SK-N-SH treated with all-trans-retinoic acid at 6 μM for 48 hours (cell line): ENCODE data around the gene PUS7.

Experiments used
- ATAC-seq: fragments of 200-7000 bp; cut with Tn5 transposase; 3 replicates; pipeline ENCODE4 v1.9.1; 2020; ENCODE audit warnings: mild to moderate bottlenecking, moderate library complexity
- ARNTL ChIP-seq: fragments of 450-650 bp; formaldehyde crosslinking; IDR thresholded peaks from 2 replicates; pipeline ENCODE4 v1.5.0; 2020; ENCODE audit warnings: low read depth, mild to moderate bottlenecking, moderate library complexity, borderline replicate concordance
- BACH2 ChIP-seq: fragments of 250-450 bp; sonication (Bioruptor Pico); IDR thresholded peaks from 2 replicates; pipeline ENCODE4 v1.9.0; 2021; ENCODE audit warnings: mild to moderate bottlenecking, borderline replicate concordance
- CREB5 ChIP-seq: fragments of 250-450 bp; sonication (Bioruptor Pico); IDR thresholded peaks from 2 replicates; pipeline ENCODE4 v1.5.1; 2020; ENCODE audit warnings: low read depth, mild to moderate bottlenecking, moderate library complexity
- CSDC2 ChIP-seq: fragments of 250-450 bp; sonication (Bioruptor Pico); IDR thresholded peaks from 2 replicates; pipeline ENCODE4 v1.5.0; 2020; ENCODE audit warnings: mild to moderate bottlenecking, moderate library complexity
- CSRNP3 ChIP-seq: fragments of 250-450 bp; sonication (Bioruptor Pico); IDR thresholded peaks from 2 replicates; pipeline ENCODE4 v1.5.1; 2021; ENCODE audit warnings: mild to moderate bottlenecking, moderate library complexity
- ESRRG ChIP-seq: fragments of 250-450 bp; sonication (Bioruptor Pico); IDR thresholded peaks from 2 replicates; pipeline ENCODE4 v1.6.1; 2021; ENCODE audit warnings: mild to moderate bottlenecking
- GLIS3 ChIP-seq: fragments of 250-450 bp; sonication (Bioruptor Pico); IDR thresholded peaks from 2 replicates; pipeline ENCODE4 v1.5.0; 2020; ENCODE audit warnings: mild to moderate bottlenecking, moderate library complexity
- ISL1 ChIP-seq: fragments of 250-450 bp; sonication (Bioruptor Pico); IDR thresholded peaks from 2 replicates; pipeline ENCODE4 v2.1.2; 2022; ENCODE audit warnings: mild to moderate bottlenecking, moderate library complexity
- OSR1 ChIP-seq: fragments of 250-450 bp; sonication (Bioruptor Pico); IDR thresholded peaks from 2 replicates; pipeline ENCODE4 v1.8.0; 2022; ENCODE audit warnings: moderate library complexity, mild to moderate bottlenecking, inconsistent platforms
- PATZ1 ChIP-seq: fragments of 250-450 bp; sonication (Bioruptor Pico); IDR thresholded peaks from 2 replicates; pipeline ENCODE4 v1.8.0; 2020; ENCODE audit warnings: mild to moderate bottlenecking, moderate library complexity, borderline replicate concordance
- PPARA ChIP-seq: fragments of 250-450 bp; sonication (Bioruptor Pico); IDR thresholded peaks from 2 replicates; pipeline ENCODE4 v1.5.0; 2020; ENCODE audit warnings: mild to moderate bottlenecking, borderline replicate concordance
- SNAI2 ChIP-seq: fragments of 250-450 bp; sonication (Bioruptor Pico); IDR thresholded peaks from 2 replicates; pipeline ENCODE4 v1.5.0; 2020; ENCODE audit warnings: mild to moderate bottlenecking, moderate library complexity
- TCF4 ChIP-seq: fragments of 250-450 bp; sonication (Bioruptor Pico); IDR thresholded peaks from 2 replicates; pipeline ENCODE4 v1.8.0; 2021; ENCODE audit warnings: mild to moderate bottlenecking, moderate library complexity, borderline replicate concordance
- TOX ChIP-seq: fragments of 250-450 bp; sonication (Bioruptor Pico); IDR thresholded peaks from 2 replicates; pipeline ENCODE4 v1.8.0; 2021; ENCODE audit warnings: mild to moderate bottlenecking, moderate library complexity, borderline replicate concordance
- TSHZ2 ChIP-seq: fragments of 250-450 bp; sonication (Bioruptor Pico); IDR thresholded peaks from 2 replicates; pipeline ENCODE4 v1.5.0; 2020; ENCODE audit warnings: mild to moderate bottlenecking, moderate library complexity
- ZC3H10 ChIP-seq: fragments of 250-450 bp; sonication (Bioruptor Pico); IDR thresholded peaks from 2 replicates; pipeline ENCODE4 v1.5.1; 2021; ENCODE audit warnings: mild to moderate bottlenecking, moderate library complexity
- ZFP3 ChIP-seq: fragments of 250-450 bp; sonication (Bioruptor Pico); IDR thresholded peaks from 2 replicates; pipeline ENCODE4 v1.5.0; 2020; ENCODE audit warnings: mild to moderate bottlenecking, moderate library complexity
- ZFP30 ChIP-seq: fragments of 450-650 bp; formaldehyde crosslinking; IDR thresholded peaks from 2 replicates; pipeline ENCODE4 v1.5.0; 2022; ENCODE audit warnings: mild to moderate bottlenecking, moderate library complexity
- ZNF565 ChIP-seq: fragments of 450-650 bp; formaldehyde crosslinking; conservative IDR thresholded peaks from 2 replicates; pipeline ENCODE4 v1.5.0; 2020; ENCODE audit warnings: low read depth, mild to moderate bottlenecking, moderate library complexity
- ZNF70 ChIP-seq: fragments of 450-650 bp; formaldehyde crosslinking; IDR thresholded peaks from 2 replicates; pipeline ENCODE4 v1.5.0; 2020; ENCODE audit warnings: mild to moderate bottlenecking, moderate library complexity
- ZNF8 ChIP-seq: fragments of 450-650 bp; formaldehyde crosslinking; IDR thresholded peaks from 2 replicates; pipeline ENCODE4 v1.5.0; 2020; ENCODE audit warnings: mild to moderate bottlenecking, moderate library complexity

PUS7 gene

GRCh38 chr7:105521717-105522463 is at the start of gene PUS7:
TSS of gene PUS7 (minus strand) at chr7:105522271. CDS start at chr7:105508512, 13,759 bp downstream.
- ATAC-seq: peak; percentile 93
- TF ChIP-seq GLIS3 (CRISPR knock-in tag) (no peak), ARNTL (CRISPR knock-in tag) (no peak), PPARA (CRISPR knock-in tag) (no peak), ZFP30 (CRISPR knock-in tag) (no peak), BACH2 (CRISPR knock-in tag) (no peak), TCF4 (CRISPR knock-in tag) (no peak), ISL1 (CRISPR knock-in tag) (no peak)
- TF ChIP-seq, all 23 proteins: peak for 0

GRCh38 chr7:105567821-105568220 is 45.8 kb upstream of the PUS7 start:
- no peak for TF ChIP-seq ZNF8 (CRISPR knock-in tag)
- TF ChIP-seq TOX (CRISPR knock-in tag): no peak
- no peak for TF ChIP-seq CREB5 (CRISPR knock-in tag)
- TF ChIP-seq ZNF565 (CRISPR knock-in tag): no peak
- TF ChIP-seq, all 23 proteins: peak for 0

GRCh38 chr7:105567024-105567423 is 45.0 kb upstream of the PUS7 start:
- TF ChIP-seq ISL1 (CRISPR knock-in tag) (no peak), ZFP30 (CRISPR knock-in tag) (no peak), ZNF70 (CRISPR knock-in tag) (no peak), TCF4 (CRISPR knock-in tag) (no peak), ESRRG (CRISPR knock-in tag) (no peak), PATZ1 (CRISPR knock-in tag) (no peak), GLIS3 (CRISPR knock-in tag) (no peak), CSRNP3 (CRISPR knock-in tag) (no peak), BACH2 (CRISPR knock-in tag) (no peak), ZNF565 (CRISPR knock-in tag) (no peak), ZC3H10 (CRISPR knock-in tag) (no peak), ZNF8 (CRISPR knock-in tag) (no peak)
- no peak for ATAC-seq

More at GRCh38 chr7:105567821-105568220, 45.8 kb upstream of the PUS7 start:
- no peak for ATAC-seq

- TF ChIP-seq ARNTL (CRISPR knock-in tag) (no peak), CSDC2 (CRISPR knock-in tag) (no peak)
- no peak for ATAC-seq
Observed at GRCh38 chr7:105565190-105565589, 43.1 kb upstream of the PUS7 start.

GRCh38 chr7:105559926-105560325 is 37.9 kb upstream of the PUS7 start:
- no peak for ATAC-seq
- TF ChIP-seq TOX (CRISPR knock-in tag) (no peak), GLIS3 (CRISPR knock-in tag) (no peak), ESRRG (CRISPR knock-in tag) (no peak), ZFP30 (CRISPR knock-in tag) (no peak), OSR1 (CRISPR knock-in tag) (no peak), SNAI2 (CRISPR knock-in tag) (no peak), CSDC2 (CRISPR knock-in tag) (no peak), ZNF565 (CRISPR knock-in tag) (no peak), TSHZ2 (no peak), ZFP3 (CRISPR knock-in tag) (no peak), ZNF8 (CRISPR knock-in tag) (no peak), ZNF70 (CRISPR knock-in tag) (no peak)
